ENCODE measurements around the gene CTAGE15. TPM values are rescaled to one million over a fixed set of nuclear protein-coding genes. Genes with fewer than 3 reads are reported as not detected.
"Not testable (repeated sequence)": the region's sequence is repeated elsewhere in the genome, so short reads cannot be mapped to it uniquely, and the experiment has no call there.

Gene CTAGE15
- total RNA-seq, 1 experiment from 2014 or later, result not detected

DNA sequence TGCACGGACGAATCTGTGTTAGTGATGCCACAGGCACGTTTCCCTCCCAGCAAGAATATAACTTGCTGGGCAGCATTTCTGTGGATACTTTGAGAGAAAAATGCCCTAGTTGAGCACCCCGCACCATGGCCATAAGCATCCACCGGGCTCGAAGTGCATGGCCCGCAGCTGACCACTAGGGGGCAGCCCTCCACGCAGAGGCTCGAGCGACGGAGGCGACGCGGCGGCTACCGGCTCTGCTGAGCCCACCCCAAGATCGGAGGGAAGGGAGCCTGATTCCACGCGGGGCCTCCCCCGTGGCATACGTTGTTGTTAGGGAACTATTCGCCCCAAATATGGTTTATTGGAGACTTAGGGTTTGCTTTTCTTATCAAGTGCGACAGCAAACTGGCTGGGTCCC is 48.5 kb downstream of the CTAGE15 start:
- H3K4me1 ChIP-seq; POLR2A ChIA-PET; H3K4me3 ChIP-seq (ENCODE audit: low read depth, low read length); H3K9me3 ChIP-seq; intact Hi-C loops (cut with micrococcal nuclease; ENCODE audit: unreplicated experiment); H3K9me3 Mint-ChIP-seq (ENCODE audit: unreplicated experiment); H3K27me3 ChIP-seq (replicated peaks; ENCODE audit: control insufficient read depth, insufficient read depth, low read length); H3K36me3 Mint-ChIP-seq (ENCODE audit: insufficient read depth, unreplicated experiment); H3K27ac Mint-ChIP-seq (ENCODE audit: unreplicated experiment); CTCF ChIA-PET; H3K36me3 ChIP-seq (ENCODE audit: control insufficient read depth, insufficient read depth, low read length); H3K4me1 Mint-ChIP-seq (ENCODE audit: low read depth, unreplicated experiment); BruUV-seq (replicated peaks); H3K27me3 Mint-ChIP-seq (ENCODE audit: insufficient read depth, unreplicated experiment); H3K4me3 Mint-ChIP-seq (ENCODE audit: unreplicated experiment): not testable (repeated sequence)
- DNase-seq, result peak; percentile 43 to 70
- TF ChIP-seq, protein P1, sequence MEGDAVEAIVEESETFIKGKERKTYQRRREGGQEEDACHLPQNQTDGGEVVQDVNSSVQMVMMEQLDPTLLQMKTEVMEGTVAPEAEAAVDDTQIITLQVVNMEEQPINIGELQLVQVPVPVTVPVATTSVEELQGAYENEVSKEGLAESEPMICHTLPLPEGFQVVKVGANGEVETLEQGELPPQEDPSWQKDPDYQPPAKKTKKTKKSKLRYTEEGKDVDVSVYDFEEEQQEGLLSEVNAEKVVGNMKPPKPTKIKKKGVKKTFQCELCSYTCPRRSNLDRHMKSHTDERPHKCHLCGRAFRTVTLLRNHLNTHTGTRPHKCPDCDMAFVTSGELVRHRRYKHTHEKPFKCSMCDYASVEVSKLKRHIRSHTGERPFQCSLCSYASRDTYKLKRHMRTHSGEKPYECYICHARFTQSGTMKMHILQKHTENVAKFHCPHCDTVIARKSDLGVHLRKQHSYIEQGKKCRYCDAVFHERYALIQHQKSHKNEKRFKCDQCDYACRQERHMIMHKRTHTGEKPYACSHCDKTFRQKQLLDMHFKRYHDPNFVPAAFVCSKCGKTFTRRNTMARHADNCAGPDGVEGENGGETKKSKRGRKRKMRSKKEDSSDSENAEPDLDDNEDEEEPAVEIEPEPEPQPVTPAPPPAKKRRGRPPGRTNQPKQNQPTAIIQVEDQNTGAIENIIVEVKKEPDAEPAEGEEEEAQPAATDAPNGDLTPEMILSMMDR (IDR thresholded peaks at IDR 0.05; ENCODE audit: insufficient read depth in 1 of 2, low read depth in 1 of 2, low read length in 1 of 2, severe bottlenecking in 1 of 2, unreplicated experiment in 1 of 2), result peak in 1 of 2 experiments; percentile 12

DNA sequence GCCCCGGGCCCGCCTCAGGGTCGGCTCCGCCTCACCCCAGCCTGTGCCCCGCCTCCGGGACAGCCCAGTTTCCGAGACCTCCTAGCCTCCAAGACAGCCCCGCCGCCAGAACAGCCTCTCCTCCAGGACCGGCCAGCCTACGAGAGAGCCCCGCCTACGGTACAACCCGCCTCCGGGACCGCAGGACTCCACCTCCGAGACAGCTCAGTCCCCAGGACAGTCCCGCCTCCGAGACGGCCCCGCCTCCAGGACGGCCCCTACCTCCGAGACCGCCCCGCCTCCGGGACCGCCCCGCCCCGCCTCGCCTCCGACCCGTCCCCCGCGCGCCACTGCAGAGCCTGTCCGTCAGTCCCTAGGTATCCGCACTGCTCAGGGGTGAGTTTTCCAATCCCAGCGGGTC is 49.0 kb downstream of the CTAGE15 start, which contains the start of gene TCAF2:
Gene TCAF2 (plus strand): TSS at position 329 of the 400 bp plus-strand sequence.
- H3K4me3 ChIP-seq (ENCODE audit: low read depth, low read length); H3K36me3 Mint-ChIP-seq (ENCODE audit: insufficient read depth, unreplicated experiment); H3K4me1 Mint-ChIP-seq (ENCODE audit: low read depth, unreplicated experiment); H3K9me3 ChIP-seq; H3K4me3 Mint-ChIP-seq (ENCODE audit: unreplicated experiment); H3K4me1 ChIP-seq; H3K27me3 ChIP-seq (replicated peaks; ENCODE audit: control insufficient read depth, insufficient read depth, low read length); intact Hi-C loops (cut with micrococcal nuclease; ENCODE audit: unreplicated experiment); BruUV-seq (replicated peaks); CTCF ChIA-PET; H3K27me3 Mint-ChIP-seq (ENCODE audit: insufficient read depth, unreplicated experiment); POLR2A ChIA-PET; H3K36me3 ChIP-seq (ENCODE audit: control insufficient read depth, insufficient read depth, low read length); H3K27ac Mint-ChIP-seq (ENCODE audit: unreplicated experiment); H3K9me3 Mint-ChIP-seq (ENCODE audit: unreplicated experiment): not testable (repeated sequence)
- peak; percentile 64 to 72 for DNase-seq

DNA sequence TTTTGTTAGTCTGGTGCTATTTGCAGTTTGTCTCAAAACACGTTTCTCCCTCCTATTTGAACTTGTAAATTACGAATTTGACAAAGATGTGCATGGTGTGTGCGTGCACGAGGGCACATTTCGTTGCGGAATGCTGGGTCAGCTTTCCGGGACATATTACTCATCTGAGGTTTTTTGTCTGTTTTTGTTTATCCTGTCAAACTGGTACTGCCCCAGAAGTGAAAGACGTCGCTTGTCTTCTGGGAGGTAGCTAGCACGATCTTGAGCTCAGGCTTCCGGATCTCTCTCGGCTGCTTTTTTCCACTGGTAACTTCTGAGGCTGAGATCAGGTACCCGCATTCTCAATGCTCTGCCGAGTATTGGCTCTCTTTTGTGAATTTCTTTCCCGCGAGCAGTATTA is 49.6 kb downstream of the CTAGE15 start:
- intact Hi-C loops (cut with micrococcal nuclease; ENCODE audit: unreplicated experiment); H3K4me3 Mint-ChIP-seq (ENCODE audit: unreplicated experiment): not testable (repeated sequence)

DNA sequence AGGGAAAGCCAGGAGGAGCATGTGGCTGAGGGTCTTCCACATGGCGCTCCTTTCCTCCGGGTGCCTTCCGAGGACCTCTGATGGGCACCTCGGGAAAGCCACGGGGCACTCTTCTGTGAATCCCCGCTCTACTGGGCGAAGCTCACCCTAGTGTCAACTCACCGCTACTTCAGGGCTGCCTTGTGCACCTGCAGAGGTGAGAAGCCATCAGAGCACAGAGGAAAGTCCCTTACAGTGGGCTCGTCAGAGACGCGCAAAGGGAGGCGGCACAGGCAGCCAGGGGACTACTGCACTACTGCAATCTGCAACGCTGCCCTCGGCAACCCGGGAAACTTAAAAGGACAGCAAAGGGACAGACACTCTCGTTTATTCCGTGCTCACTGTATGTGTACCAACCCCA is 50.5 kb downstream of the CTAGE15 start:
- H3K36me3 ChIP-seq (ENCODE audit: control insufficient read depth, insufficient read depth, low read length); DNase-seq; BruUV-seq (replicated peaks); H3K27ac Mint-ChIP-seq (ENCODE audit: unreplicated experiment); H3K27me3 Mint-ChIP-seq (ENCODE audit: insufficient read depth, unreplicated experiment); H3K4me1 Mint-ChIP-seq (ENCODE audit: low read depth, unreplicated experiment); H3K4me1 ChIP-seq; H3K36me3 Mint-ChIP-seq (ENCODE audit: insufficient read depth, unreplicated experiment); H3K9me3 ChIP-seq; H3K4me3 Mint-ChIP-seq (ENCODE audit: unreplicated experiment); POLR2A ChIA-PET; intact Hi-C loops (cut with micrococcal nuclease; ENCODE audit: unreplicated experiment); H3K27me3 ChIP-seq (replicated peaks; ENCODE audit: control insufficient read depth, insufficient read depth, low read length); H3K9me3 Mint-ChIP-seq (ENCODE audit: unreplicated experiment); H3K4me3 ChIP-seq (ENCODE audit: low read depth, low read length); CTCF ChIA-PET: not testable (repeated sequence)

More for the DNA sequence above, 49.6 kb downstream of the CTAGE15 start:
- H3K4me1 Mint-ChIP-seq (ENCODE audit: low read depth, unreplicated experiment); H3K9me3 Mint-ChIP-seq (ENCODE audit: unreplicated experiment); CTCF ChIA-PET; H3K27me3 Mint-ChIP-seq (ENCODE audit: insufficient read depth, unreplicated experiment); H3K36me3 ChIP-seq (ENCODE audit: control insufficient read depth, insufficient read depth, low read length); DNase-seq; H3K4me1 ChIP-seq; H3K9me3 ChIP-seq; H3K4me3 ChIP-seq (ENCODE audit: low read depth, low read length); BruUV-seq (replicated peaks); H3K36me3 Mint-ChIP-seq (ENCODE audit: insufficient read depth, unreplicated experiment); POLR2A ChIA-PET; H3K27me3 ChIP-seq (replicated peaks; ENCODE audit: control insufficient read depth, insufficient read depth, low read length); H3K27ac Mint-ChIP-seq (ENCODE audit: unreplicated experiment): not testable (repeated sequence)

Other genes with a start within 250 kb of the CTAGE15 start
- gene FAM131B, start 209.1 kb upstream of the CTAGE15 start, total RNA-seq (2022), result 20.2 and 22.3 TPM in 2 replicates
- gene ZYX, start 190.5 kb upstream of the CTAGE15 start, total RNA-seq (2022), result 147 and 160 TPM in 2 replicates
- gene EPHA1, start 162.9 kb upstream of the CTAGE15 start, total RNA-seq (2022), result 66.6 and 69.2 TPM in 2 replicates
- gene TAS2R60, start 128.3 kb upstream of the CTAGE15 start, total RNA-seq (2022), result not detected in 2 replicates
- not detected in 2 replicates for gene TAS2R41, start 93.9 kb upstream of the CTAGE15 start, total RNA-seq (2022)
- 0.05 TPM in 1 of 2 replicates, not detected in the other for gene TCAF2, start 49.2 kb downstream of the CTAGE15 start, total RNA-seq (2022)
- not detected in 2 replicates for gene CTAGE6, start 185.9 kb downstream of the CTAGE15 start, total RNA-seq (2022)